ENCODE data around the gene CTSH.

Gene CTSH

DNA sequence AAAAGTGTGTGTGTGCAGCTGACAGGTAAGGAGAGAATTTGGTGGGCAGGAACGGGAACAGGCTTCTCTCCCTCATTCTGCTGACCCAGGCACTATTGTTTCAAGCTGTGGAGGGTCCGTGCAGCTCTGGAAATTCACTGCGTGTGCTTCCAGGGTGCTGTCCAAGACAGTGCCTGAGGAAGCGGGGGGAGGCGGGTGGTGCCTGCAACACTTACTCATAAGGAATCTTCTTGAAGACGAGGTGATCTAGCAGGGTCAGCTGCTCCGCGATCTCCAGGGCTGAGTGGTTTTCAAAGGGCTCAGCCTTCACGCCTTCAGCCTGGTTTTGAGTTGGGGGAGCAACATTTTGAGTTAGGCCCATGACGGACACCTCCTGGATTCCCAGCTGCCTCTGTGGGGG, 46.6 kb upstream of the CTSH start:
- TF ChIP-seq MYC (IDR thresholded peaks at IDR 0.05; ENCODE audit: low read depth, low read length) (no peak), POLR2A (IDR thresholded peaks at IDR 0.05; ENCODE audit: extremely low read depth, insufficient read length) (no peak)
- TF ChIP-seq, protein P1, sequence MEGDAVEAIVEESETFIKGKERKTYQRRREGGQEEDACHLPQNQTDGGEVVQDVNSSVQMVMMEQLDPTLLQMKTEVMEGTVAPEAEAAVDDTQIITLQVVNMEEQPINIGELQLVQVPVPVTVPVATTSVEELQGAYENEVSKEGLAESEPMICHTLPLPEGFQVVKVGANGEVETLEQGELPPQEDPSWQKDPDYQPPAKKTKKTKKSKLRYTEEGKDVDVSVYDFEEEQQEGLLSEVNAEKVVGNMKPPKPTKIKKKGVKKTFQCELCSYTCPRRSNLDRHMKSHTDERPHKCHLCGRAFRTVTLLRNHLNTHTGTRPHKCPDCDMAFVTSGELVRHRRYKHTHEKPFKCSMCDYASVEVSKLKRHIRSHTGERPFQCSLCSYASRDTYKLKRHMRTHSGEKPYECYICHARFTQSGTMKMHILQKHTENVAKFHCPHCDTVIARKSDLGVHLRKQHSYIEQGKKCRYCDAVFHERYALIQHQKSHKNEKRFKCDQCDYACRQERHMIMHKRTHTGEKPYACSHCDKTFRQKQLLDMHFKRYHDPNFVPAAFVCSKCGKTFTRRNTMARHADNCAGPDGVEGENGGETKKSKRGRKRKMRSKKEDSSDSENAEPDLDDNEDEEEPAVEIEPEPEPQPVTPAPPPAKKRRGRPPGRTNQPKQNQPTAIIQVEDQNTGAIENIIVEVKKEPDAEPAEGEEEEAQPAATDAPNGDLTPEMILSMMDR (IDR thresholded peaks at IDR 0.05; ENCODE audit: low read depth, low read length), result no peak
- TF ChIP-seq, protein P2, sequence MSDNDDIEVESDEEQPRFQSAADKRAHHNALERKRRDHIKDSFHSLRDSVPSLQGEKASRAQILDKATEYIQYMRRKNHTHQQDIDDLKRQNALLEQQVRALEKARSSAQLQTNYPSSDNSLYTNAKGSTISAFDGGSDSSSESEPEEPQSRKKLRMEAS (IDR thresholded peaks at IDR 0.05; ENCODE audit: low read depth, low read length), result no peak
- DNase-seq (ENCODE audit: low read depth), result no peak
- no peak overlapping the region for H3K4me3 ChIP-seq (ENCODE audit: low read depth, low read length)

DNA sequence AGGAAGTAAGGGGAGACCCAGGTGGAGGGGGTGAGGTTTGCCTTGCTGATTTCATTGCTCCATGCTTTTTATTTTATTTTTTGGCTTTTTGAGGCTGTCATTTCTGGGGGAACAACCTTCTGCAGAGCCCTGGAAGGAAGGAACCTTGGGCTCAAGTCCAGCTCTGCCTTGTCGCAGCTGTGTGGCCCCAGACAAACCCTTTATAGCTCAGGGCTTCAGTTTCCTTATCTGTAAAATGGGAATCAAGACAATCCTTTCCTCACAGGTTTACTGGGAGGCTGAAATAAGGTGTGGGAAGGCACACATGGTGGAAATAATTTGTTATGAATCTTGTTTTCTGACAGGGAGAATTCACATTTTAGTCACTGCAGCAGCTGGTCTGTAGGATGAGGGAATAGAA, 45.4 kb upstream of the CTSH start:
- H3K4me3 ChIP-seq (ENCODE audit: low read depth, low read length), result no peak overlapping the region
- TF ChIP-seq POLR2A (IDR thresholded peaks at IDR 0.05; ENCODE audit: extremely low read depth, insufficient read length) (no peak), MYC (IDR thresholded peaks at IDR 0.05; ENCODE audit: low read depth, low read length) (no peak)
- TF ChIP-seq, protein P2 (IDR thresholded peaks at IDR 0.05; ENCODE audit: low read depth, low read length), result no peak
- TF ChIP-seq, protein P1 (IDR thresholded peaks at IDR 0.05; ENCODE audit: low read depth, low read length), result no peak
- no peak for DNase-seq (ENCODE audit: low read depth)

DNA sequence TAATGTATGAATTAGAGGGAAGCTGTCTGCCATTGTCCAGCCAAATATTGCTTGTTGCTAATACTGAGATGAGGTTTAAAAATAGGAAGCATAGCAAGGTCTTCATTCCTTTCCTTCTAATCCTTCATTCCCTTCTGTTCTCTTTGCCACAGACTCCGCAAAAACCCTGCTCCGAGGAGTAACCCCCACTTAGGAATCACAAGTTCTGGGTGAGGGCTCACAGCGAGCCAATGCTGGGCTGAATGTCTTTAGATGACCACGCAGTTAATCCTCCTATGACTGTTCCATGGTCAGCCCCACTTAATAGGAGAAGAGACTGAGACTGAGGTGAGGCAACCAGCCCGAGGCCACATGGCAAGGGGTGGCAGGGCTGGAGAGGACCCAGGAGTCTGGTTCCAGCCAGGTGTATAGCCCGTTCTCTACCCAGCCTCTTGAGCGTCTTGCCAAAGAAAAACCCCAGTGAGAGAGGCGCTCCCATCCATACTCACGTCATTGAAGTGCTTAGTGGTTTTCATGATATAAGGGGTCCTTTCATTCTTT, 44.9 kb upstream of the CTSH start:
- TF ChIP-seq, protein P2 (IDR thresholded peaks at IDR 0.05; ENCODE audit: low read depth, low read length), result no peak
- no peak for TF ChIP-seq MYC (IDR thresholded peaks at IDR 0.05; ENCODE audit: low read depth, low read length)
- H3K4me3 ChIP-seq (ENCODE audit: low read depth, low read length), result no peak overlapping the region
- no peak for DNase-seq (ENCODE audit: low read depth)

DNA sequence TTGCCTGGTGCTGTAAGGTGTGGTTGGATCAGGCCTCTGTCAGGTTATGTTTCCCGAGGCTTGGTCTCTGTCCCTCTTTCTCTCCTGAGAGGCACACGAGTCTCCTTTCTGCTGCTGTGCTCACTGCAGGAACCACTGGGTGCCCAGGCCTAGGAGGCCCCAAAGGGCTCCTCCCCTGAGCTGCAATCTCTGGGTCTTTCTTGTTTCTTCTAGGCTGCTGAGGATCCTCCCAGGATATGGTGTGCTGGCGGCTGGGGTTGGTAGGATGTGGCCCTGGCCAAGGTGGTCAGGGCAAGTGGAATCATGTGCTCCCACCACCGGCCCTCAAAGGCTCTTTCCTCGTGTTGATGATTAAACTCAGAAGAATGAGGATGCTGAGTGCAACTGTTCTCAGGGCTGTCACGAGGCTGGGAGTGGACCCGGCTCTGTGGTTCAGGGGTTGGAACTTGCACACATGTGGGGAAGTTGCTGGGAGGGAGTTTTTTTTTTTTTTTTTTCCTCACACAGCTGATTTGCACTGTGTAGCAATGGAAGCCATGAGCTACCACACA, 43.6 kb upstream of the CTSH start:
- peak; percentile 63 for DNase-seq (ENCODE audit: low read depth)
- no peak overlapping the region for H3K4me3 ChIP-seq (ENCODE audit: low read depth, low read length)
- TF ChIP-seq POLR2A (IDR thresholded peaks at IDR 0.05; ENCODE audit: extremely low read depth, insufficient read length), result no peak
- peak; percentile 60; the same call in 1 of the 2 replicates for TF ChIP-seq MYC (IDR thresholded peaks at IDR 0.05; ENCODE audit: low read depth, low read length)
- TF ChIP-seq, protein P1 (IDR thresholded peaks at IDR 0.05; ENCODE audit: low read depth, low read length), result no peak
- TF ChIP-seq, protein P2 (IDR thresholded peaks at IDR 0.05; ENCODE audit: low read depth, low read length), result peak; percentile 85

DNA sequence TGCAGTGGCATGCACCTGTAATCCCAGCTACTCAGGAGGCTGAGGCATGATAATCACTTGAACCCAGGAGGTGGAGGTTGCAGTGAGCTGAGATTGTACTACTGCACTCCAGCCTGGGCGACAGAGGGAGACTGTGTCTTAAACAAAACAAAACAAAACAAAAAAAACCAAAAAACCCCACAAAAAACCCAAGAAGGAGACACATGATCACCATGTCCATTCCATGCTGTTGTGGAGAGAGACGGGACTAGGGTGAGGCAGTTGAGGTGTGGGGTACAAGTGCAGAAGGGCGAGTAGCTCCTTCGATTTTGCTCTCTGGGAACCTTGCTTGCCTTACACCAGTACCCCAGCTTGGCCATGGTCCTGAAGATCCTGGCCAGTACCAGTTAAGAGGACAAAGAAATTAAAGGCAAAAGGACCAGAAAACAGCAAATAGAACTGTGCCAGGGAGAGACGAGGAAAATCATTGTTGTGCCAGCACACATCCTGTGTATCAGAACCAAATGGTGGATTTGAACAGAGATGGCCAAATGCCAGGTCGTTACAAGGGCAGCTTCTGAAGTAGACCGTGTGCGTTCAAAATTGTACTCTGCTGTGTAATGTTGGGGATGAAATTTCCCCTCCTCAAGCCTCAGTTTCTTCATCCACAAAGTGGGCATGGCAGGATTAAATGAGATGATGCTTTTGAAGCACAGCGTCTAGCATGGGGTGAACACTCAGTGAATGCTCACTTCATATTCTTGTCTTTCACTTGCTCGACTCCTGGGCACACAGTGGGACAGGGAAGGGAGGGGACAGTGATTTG, 42.9 kb upstream of the CTSH start:
- no peak for TF ChIP-seq MYC (IDR thresholded peaks at IDR 0.05; ENCODE audit: low read depth, low read length)
- no peak for TF ChIP-seq POLR2A (IDR thresholded peaks at IDR 0.05; ENCODE audit: extremely low read depth, insufficient read length)
- TF ChIP-seq, protein P1 (IDR thresholded peaks at IDR 0.05; ENCODE audit: low read depth, low read length), result no peak
- TF ChIP-seq, protein P2 (IDR thresholded peaks at IDR 0.05; ENCODE audit: low read depth, low read length), result no peak
- no peak for DNase-seq (ENCODE audit: low read depth)

More for the DNA sequence above, 42.9 kb upstream of the CTSH start:
- no peak overlapping the region for H3K4me3 ChIP-seq (ENCODE audit: low read depth, low read length)

Measured in NB4 (cell line).